Esophagus squamous epithelium (tissue), 5 donors: Measurements from ENCODE around the gene DENND6B. TPM values are rescaled to one million over a fixed set of nuclear protein-coding genes. Genes with fewer than 3 reads are reported as not detected.

Experiments
- DNase-seq: peaks from one replicate; lab custom pipeline; 2025; lab: John Stamatoyannopoulos, UW
- H3K27ac ChIP-seq, 4 donors: fragments of 200-600 bp; sonication (generic); one replicate each; pipeline ENCODE4 v1.5.1; 2016 to 2019; ENCODE audit warnings: mild to moderate bottlenecking in 1 of 4
- H3K27me3 ChIP-seq, 4 donors: fragments of 200-600 bp; sonication (generic); 1 replicate in 3 of 4; 2 replicates in 1 of 4; pipeline versions ENCODE4 v1.5.1 to v1.6.0; 2017 to 2021; ENCODE audit warnings: antibody characterized with exemption in 1 of 4
- H3K36me3 ChIP-seq, 3 donors: fragments of 200-600 bp; sonication (generic); one replicate each; pipeline ENCODE4 v1.5.1; 2016 to 2019
- H3K4me1 ChIP-seq, 3 donors: fragments of 200-600 bp; sonication (generic); one replicate each; pipeline ENCODE4 v1.5.1; 2017 to 2019
- H3K4me3 ChIP-seq, 4 donors: fragments of 200-600 bp; sonication (generic); 1 replicate in 3 of 4; 2 replicates in 1 of 4; pipeline ENCODE4 v1.5.1; 2016 to 2019; ENCODE audit warnings: mild to moderate bottlenecking in 2 of 4, moderate library complexity in 1 of 4
- H3K9me3 ChIP-seq, 3 donors: fragments of 200-600 bp; sonication (generic); one replicate each; pipeline ENCODE4 v1.5.1; 2016 to 2019
- CTCF ChIP-seq, 6 experiments: fragments of 450-650 bp in 4 of 6; fragments of 200-600 bp in 2 of 6; sonication (generic) in 2 of 6; IDR thresholded peaks; one replicate each; pipeline ENCODE4 v1.5.1; 2016 to 2019; ENCODE audit warnings: antibody characterized with exemption in 6 of 6, mild to moderate bottlenecking in 4 of 6, moderate library complexity in 4 of 6
- POLR2A ChIP-seq, 4 donors: fragments of 450-650 bp; IDR thresholded peaks; one replicate each; pipeline ENCODE4 v1.6.1; 2017; ENCODE audit warnings: antibody characterized with exemption in 4 of 4, mild to moderate bottlenecking in 4 of 4, moderate library complexity in 3 of 4
- WGBS, 2 donors: methylation state at CpG; one replicate each; pipeline ENCODE4 v1.1.5; 2018; 5-methylcytosine and 5-hydroxymethylcytosine counted together
- intact Hi-C: fragments of 100-400 bp; cut with DNase I; formaldehyde crosslinking; loops from one replicate; pipeline ENCODE4 v1.15.0; 2022
- total RNA-seq, 4 donors: library from RNA; depleted of rRNA; stranded (reverse); fragments of >200 nt; gene quantifications; one replicate each; pipeline ENCODE4 v1.1.0, GENCODE V29; 2016
- donor health status: DM: yes; HTN: yes; CAD: no.

The DENND6B gene
- total RNA-seq, 4 donors from 2014 or later = 0.88 to 3.6 (median 2.9) TPM

- Histone ChIP-seq H3K27ac (peak overlapping the region in 2 of 4 donors; percentile 11 to 84), H3K4me3 (peak overlapping the region in 3 of 4 donors; percentile 54 to 74 (median 62)), H3K9me3 (no peaks in the 10 kb centered on the region), H3K4me1 (peaks cover 37 to 87% (median 46%) of the 10 kb centered on the region in 3 donors), H3K36me3 (peaks cover 17 to 36% (median 18%) of the 10 kb centered on the region in 3 donors), H3K27me3 (peaks cover 0 to 11% (median 0%) of the 10 kb centered on the region in 4 donors)
- DNase-seq = no peak
- 68 to 84% methylated on average over 5 to 10 of the region's 26 CpGs for WGBS, 2 donors
- no peak for TF ChIP-seq POLR2A (IDR thresholded peaks at IDR 0.05)
- no peak for TF ChIP-seq CTCF (IDR thresholded peaks at IDR 0.05)
- intact Hi-C loops = no loop called here
Observed at GRCh38 chr22:50272044-50272802, 54.6 kb downstream of the DENND6B start.

DNA sequence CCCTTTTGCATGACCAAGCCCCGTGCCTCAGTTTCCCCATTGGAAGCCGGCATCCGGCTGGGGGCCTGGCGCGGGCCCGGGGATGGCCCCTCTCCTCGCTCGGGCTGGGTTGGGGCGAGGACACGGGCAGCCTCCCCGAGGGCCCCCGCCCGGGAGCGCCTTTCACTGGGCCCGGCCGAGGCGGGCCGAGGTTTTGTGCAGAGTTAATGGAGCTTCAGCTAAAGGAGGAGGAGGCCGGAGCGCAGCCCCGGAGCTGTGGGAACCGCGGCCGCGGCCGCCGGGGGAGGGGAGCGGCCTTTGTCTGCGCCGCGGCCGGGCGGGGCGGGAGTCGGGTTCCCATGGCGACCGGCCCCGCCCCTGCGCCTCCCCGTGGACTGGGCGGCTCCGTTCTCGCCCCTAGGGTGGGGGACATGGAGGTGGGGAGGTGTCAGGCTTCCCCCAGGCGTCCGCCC is 55.3 kb downstream of the DENND6B start:
- Histone ChIP-seq H3K27ac (peak overlapping the region in 3 of 4 donors; percentile 55 to 84 (median 80)), H3K4me3 (peak overlapping the region; percentile 37 to 74 (median 58)), H3K27me3 (peaks cover 0 to 14% (median 0%) of the 10 kb centered on the region in 4 donors), H3K9me3 (no peaks in the 10 kb centered on the region), H3K4me1 (peaks cover 41 to 84% (median 50%) of the 10 kb centered on the region in 3 donors), H3K36me3 (peaks cover 14 to 29% (median 17%) of the 10 kb centered on the region in 3 donors)
- intact Hi-C loops = no loop called here
- TF ChIP-seq POLR2A (IDR thresholded peaks at IDR 0.05) (no peak), CTCF (IDR thresholded peaks at IDR 0.05) (peak in 4 of 6 experiments; percentile 9 to 39 (median 28))
- no CpG with 5 or more reads among the region's 45 CpGs for WGBS, 2 donors
- no peak for DNase-seq

DNA sequence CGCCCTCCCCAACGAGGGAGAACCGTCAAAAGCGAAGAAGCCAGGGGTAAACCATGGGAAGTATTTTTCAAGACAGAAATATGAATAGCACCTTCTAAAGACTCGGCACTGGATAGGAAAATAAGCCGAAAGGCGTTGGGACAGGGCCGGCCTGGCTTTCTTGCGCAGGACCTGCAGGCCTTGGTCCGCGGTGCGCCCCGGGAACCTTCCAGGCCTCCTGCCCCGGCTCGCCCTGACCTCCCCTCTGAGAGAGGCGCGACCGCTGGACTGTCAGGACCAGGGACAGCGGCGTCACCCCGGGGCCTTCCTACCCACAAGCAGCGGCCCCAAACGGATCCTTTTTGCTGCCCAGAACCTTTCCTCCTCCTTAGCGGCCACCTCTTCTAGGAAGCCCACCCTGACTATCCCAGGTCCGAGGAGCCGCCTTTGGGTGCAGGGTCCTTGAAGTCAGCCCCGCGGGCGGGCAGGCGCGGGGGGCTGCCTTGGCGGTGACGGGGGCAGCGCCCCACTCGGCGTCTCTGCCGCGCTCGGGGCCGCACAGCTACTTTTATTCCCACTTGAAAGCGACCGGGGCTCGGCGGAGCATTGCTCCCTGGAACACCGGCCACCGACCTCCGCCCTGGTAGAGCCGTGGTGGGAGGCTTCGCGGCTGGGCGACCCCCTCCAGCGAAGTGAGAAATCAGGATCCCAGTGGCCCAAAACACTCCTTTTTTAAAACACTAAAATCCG is 56.0 kb downstream of the DENND6B start:
- TF ChIP-seq CTCF (IDR thresholded peaks at IDR 0.05) (no peak), POLR2A (IDR thresholded peaks at IDR 0.05) (no peak)
- intact Hi-C loops = no loop called here
- no peak for DNase-seq
- Histone ChIP-seq H3K4me1 (peaks cover 41 to 77% (median 50%) of the 10 kb centered on the region in 3 donors), H3K36me3 (peaks cover 8 to 22% (median 9%) of the 10 kb centered on the region in 3 donors), H3K9me3 (no peaks in the 10 kb centered on the region), H3K4me3 (peak overlapping the region; percentile 37 to 74 (median 58)), H3K27ac (peak overlapping the region; percentile 40 to 84 (median 68)), H3K27me3 (peaks cover 0 to 17% (median 0%) of the 10 kb centered on the region in 4 donors)
- WGBS, 2 donors = 1 to 6% methylated on average over 6 to 24 of the region's 53 CpGs

GRCh38 chr22:50269970-50270665 is 56.7 kb downstream of the DENND6B start, which contains the start of gene MAPK11:
Gene MAPK11, minus strand, starts transcription at chr22:50270380. Its CDS starts 88 bp downstream, at chr22:50270292.
- H3K36me3 ChIP-seq = peaks cover 2 to 14% (median 3%) of the 10 kb centered on the region in 3 donors
- H3K4me1 ChIP-seq = peaks cover 41 to 70% (median 50%) of the 10 kb centered on the region in 3 donors
- WGBS, 2 donors = no CpG with 5 or more reads among the region's 92 CpGs
- peak within 1 kb of the TSS; percentile 55 to 84 (median 76) for H3K27ac ChIP-seq
- intact Hi-C loops = no loop called here
- H3K4me3 ChIP-seq = peak within 1 kb of the TSS; percentile 37 to 74 (median 58)
- no peaks in the 10 kb centered on the region for H3K9me3 ChIP-seq
- no peak for DNase-seq
- peaks cover 0 to 17% (median 0%) of the 10 kb centered on the region in 4 donors for H3K27me3 ChIP-seq
- no peak for TF ChIP-seq POLR2A (IDR thresholded peaks at IDR 0.05)
- no peak for TF ChIP-seq CTCF (IDR thresholded peaks at IDR 0.05)
